T-helper 2 cell (primary cell): ENCODE measurements around the gene MARK3.

ENCODE experiments used
- DNase-seq, 5 experiments: peaks; one replicate each; pipeline versions ENCODE4 v3.0.0 to v3.0.0-alpha.2; 2012 to 2022

MARK3 gene

GRCh38 chr14:103442288-103442687 is 57.1 kb downstream of the MARK3 start:
- DNase-seq: no peak

- DNase-seq: no peak
Observed at GRCh38 chr14:103443111-103443510, 57.9 kb downstream of the MARK3 start.

- DNase-seq: peak in 1 of 5 experiments; percentile 23
Observed at GRCh38 chr14:103444837-103445524, 59.8 kb downstream of the MARK3 start.

DNA sequence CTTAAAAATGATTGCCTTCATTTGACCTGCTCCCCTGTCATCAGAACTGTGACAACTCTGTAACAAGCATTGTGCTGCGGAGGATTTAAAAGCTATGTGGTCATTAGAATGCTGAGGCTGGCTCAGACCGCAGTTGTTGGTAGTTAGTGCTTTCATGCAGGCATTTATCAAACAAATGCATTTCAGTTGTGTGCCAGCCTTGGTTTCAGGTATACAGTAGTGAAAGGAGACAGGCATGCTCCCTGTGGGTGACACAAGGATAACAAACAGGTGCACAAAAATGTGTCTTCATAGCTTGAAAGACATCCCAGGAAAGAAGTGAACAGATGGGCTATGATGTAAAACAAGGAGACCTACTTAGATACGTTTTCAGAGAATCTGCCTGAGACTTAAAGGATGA is 60.6 kb downstream of the MARK3 start:
- DNase-seq: no peak

DNA sequence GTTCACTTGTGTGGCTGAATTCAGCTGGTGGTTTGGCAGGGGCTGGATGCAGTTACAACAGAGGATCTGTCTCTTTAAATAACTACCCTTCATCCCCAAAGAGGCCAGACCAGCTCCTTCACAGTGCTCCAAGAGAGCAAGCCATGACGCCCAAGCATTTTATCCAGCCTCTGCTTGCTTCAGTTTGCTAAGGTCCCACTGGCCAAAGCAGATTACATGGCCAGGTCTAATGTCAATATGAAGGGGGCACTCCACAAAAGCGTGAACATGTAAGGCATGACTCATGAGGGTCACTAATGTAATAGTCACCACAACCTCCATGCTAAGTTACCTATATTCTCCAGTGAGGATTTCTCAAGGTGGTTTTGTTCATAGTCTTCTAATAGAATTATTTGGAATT is 62.9 kb downstream of the MARK3 start:
- no peak for DNase-seq

DNA sequence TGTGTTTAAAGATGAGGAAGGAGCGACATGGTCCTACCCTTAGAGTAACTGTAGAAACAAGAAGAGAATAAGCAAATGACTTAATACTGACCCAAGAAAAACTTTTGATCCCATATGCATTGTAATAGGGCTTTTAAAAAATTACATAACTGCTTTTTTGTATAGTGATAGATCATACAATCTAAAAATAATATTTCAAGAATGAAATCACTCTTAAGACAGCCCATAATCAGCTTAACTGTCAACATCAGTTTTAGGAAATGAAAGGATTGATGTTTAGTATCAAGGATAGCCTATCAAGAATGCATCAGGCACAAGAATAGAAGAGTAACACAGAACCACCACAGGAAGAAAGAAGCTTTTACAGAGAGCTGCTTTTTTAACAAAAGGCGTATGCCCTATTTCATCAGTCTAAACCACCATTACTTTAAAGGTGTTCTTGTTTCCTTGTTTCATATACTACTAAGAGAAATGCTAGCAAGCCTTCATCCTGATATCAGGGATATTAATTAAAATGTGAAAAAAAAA is 64.5 kb downstream of the MARK3 start:
- no peak for DNase-seq

DNA sequence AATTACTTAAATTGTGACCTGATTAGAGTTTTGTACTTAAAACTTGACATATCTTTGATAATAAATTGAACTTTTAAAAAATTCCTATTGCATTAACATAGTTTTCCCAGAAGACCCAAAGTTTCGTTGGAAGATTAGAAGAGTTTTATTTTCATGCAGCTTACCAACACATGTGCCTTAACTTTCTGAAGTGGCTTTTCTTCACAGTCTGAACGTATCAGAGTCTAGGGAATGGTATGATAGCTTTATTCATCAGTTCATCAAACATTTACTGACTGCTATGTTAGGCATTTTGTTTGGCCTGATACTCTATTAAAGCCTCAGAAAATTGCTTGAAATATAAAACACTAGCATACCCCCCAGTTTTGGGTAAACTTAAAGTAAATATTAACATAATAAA is 65.2 kb downstream of the MARK3 start:
- DNase-seq: no peak

DNA sequence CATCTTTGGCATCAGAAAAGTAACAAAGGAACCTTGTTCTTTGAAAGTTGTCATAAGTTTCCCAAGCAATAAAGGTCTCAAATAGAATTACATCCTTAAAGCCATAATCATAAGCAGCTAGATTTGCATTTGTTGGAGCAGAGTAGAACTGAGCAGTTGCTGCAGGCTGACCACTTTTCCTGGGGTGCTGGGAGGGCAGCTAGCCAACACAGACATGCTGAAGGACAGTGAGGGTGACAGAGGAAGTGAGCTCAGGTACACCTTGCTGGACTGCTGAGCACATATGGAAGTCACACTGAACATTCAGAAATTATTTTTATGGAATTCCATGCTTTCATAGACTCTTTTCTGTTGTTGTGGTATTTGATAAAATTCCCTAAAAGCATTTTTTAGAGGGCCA is 66.2 kb downstream of the MARK3 start:
- DNase-seq: no peak

- no peak for DNase-seq
Observed at GRCh38 chr14:103453791-103454190, 68.6 kb downstream of the MARK3 start.

- DNase-seq: no peak
Observed at GRCh38 chr14:103456167-103456835, 71.1 kb downstream of the MARK3 start.

DNA sequence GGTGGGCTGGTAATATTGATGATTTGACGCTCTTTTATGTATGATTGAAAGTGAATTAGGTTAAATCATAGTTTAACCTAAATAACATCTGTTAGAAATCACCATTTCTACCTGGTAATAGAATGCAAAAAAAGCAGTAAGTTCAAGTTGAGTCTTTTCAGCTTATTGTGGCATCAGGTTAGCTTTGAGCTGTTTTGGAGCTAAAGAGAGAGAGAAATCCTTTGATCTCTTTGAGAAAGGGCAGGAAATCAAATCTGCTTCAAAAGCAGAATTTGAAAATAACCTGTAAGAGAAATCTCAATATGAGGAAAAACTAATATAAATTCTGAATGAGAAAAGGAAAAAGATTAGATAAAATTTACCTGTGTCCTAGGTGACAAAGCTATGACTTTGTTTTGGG is 75.2 kb downstream of the MARK3 start:
- DNase-seq: no peak

GRCh38 chr14:103463149-103463548 is 77.9 kb downstream of the MARK3 start:
- DNase-seq: no peak

DNA sequence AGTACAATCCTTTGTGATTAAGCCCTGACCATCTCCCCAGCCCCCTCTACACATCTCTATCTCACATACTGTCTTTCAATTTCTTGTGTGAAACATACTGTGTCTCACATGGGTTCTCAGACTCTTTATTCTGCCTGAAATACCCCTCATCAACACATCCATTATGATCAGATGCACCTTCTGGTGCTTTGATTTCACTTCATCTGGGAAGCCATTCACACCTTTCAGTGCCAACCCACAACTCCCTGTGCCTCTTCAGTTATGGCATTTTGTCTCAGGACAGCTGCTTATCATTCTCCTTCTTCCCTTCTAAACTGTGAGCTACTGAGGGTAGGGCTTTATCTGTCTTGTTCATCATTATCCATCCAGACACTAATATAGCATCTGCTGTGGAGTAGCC is 78.6 kb downstream of the MARK3 start:
- no peak for DNase-seq

- DNase-seq: peak in 1 of 5 experiments; percentile 27
Observed at GRCh38 chr14:103472939-103473338, 87.7 kb downstream of the MARK3 start.

GRCh38 chr14:103474893-103475292 is 89.7 kb downstream of the MARK3 start:
- no peak for DNase-seq

DNA sequence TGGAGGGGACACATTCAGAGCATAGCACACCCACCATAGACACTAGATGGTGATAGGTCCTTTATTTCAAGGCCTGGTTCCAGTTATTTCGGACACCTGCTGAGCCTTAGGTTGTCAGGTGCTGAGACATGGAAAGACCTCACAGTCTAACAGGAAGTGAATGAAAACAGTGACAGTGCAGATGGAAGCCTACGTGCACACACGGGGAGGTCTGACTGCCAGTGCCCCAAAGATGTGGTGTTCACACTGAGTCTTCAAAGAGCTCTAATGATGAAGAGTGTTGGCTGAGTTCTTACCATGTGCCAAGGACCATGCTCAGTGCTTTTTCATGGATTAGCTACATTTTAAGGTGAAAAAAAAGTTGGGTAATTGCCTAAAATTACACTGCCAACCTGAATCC is 90.8 kb downstream of the MARK3 start:
- no peak for DNase-seq

GRCh38 chr14:103476631-103477030 is 91.4 kb downstream of the MARK3 start:
- no peak for DNase-seq

DNA sequence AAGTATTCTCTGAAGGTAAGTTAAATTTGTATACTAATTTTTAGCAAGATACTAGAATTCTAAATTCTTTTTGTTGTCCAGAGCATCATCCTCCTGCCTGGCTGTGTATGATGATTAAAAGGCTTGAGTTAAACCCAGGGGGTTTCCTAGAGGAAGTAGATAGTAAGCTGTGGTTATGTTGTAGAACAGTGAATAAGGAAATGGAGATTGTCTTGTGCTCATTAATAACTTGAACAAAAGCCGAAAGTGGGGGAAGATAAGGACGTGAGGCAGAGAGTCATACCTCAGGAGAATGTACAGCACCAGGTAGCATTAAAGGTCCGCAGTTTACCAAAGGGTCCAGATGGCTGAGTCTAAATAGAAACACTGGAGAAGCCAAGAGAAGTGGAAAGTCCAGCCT is 95.4 kb downstream of the MARK3 start:
- peak in 1 of 5 experiments; percentile 65 for DNase-seq

DNA sequence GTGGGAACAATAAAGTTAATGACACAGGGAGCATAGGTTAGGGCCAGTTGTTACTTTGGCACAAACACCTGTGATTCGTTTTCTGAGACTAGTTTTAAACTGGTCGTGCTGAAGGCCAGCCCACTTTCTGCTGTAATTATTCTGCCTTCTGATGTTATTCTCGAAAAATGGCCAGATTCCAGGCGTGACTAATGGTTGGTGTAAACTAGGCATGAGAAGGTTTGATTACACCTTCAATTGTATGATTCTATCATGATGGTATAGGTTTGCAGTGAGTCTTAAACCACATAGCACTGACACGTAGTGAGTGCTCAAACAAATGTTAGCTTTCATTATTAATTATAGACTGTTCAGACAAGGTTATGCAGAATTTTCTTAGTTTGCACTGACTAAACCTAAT is 98.4 kb downstream of the MARK3 start:
- no peak for DNase-seq

DNA sequence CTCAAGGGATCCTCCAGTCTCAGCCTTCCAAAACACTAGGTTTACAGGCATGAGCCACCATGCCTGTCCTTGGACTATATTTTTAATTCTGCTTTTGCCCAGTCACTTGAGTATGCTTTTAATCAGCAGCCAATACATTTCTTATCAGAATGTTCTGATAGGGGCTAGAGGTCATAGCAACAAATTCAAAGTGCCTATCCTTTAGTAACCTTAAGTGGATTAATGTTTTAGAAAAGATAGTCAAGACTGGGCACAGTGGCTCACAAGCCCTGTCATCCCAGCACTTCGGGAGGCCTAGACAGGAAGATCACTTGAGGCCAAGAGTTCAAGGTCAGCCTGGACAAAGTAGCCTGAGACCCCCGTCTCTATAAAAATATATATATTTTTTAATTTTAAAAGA is 100.3 kb downstream of the MARK3 start:
- no peak for DNase-seq

GRCh38 chr14:103488071-103488470 is 102.9 kb downstream of the MARK3 start:
- no peak for DNase-seq

DNA sequence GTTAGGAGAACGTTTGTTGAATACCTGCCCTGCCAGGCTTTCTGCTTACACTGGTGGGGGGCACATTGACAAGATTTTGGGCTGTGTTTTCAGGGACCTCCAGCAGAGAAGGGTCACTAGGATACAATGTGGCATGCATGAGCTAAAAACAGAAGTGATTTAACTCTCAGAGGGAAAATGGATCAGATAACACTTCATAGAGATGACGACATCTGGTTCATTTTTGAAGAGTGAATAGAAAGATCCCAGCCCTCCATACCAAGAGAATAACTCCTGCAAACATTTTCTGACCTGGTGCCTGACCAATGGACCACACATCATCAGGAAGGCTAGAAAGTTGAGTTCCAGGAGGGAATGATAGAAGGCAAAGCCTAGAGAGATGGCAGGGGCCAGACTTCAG is 103.7 kb downstream of the MARK3 start:
- DNase-seq: no peak

DNA sequence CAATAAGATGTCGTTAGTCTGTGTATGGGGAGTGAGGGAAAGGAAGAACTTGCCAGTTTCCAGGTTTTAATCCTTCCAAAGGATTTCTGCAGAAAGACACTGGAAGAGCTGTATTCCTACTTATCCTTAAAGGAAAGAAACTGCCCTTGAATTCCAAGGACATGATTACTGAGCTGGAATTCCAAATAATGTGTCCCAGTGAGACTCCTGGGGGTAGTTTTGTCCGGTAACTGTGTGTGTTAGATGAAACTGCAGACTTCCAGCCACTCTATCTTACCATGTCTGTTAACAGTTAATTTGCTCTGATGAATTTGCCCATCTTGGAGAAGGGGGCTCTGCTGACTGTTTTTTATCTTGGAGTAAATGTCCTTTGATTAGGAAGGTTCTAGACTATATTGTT is 104.4 kb downstream of the MARK3 start:
- DNase-seq: no peak

GRCh38 chr14:103491691-103492090 is 106.5 kb downstream of the MARK3 start:
- DNase-seq: no peak
